Effector memory CD4-positive, alpha-beta T cell (primary cell): ENCODE data around the gene LHB.
A peak's percentile ranks its signal among the peaks of the same experiment; 100 is the strongest.
"Not testable (repeated sequence)": the region's sequence is repeated elsewhere in the genome, so short reads cannot be mapped to it uniquely, and the experiment has no call there.

Experiments used
- DNase-seq, 3 donors: peaks; one replicate each; pipeline ENCODE4 v3.0.0-alpha.2; 2020
- H3K27ac ChIP-seq: 2 replicates; pipeline ENCODE4 v1.7.0; 2013; ENCODE audit warnings: mild to moderate bottlenecking, low read length, moderate library complexity; ENCODE audit not compliant: insufficient read depth, poor library complexity, severe bottlenecking
- H3K27me3 ChIP-seq: replicated peaks from 2 replicates; pipeline ENCODE4 v1.7.0; 2013; ENCODE audit warnings: mild to moderate bottlenecking, low read length; ENCODE audit not compliant: insufficient read depth, control insufficient read depth, poor library complexity, severe bottlenecking
- H3K36me3 ChIP-seq: 2 replicates; pipeline ENCODE4 v1.7.0; 2013; ENCODE audit warnings: mild to moderate bottlenecking, low read length, moderate library complexity; ENCODE audit not compliant: control insufficient read depth, insufficient read depth
- H3K4me1 ChIP-seq: 2 replicates; pipeline ENCODE4 v1.7.0; 2013; ENCODE audit warnings: low read length, mild to moderate bottlenecking; ENCODE audit not compliant: control insufficient read depth, insufficient read depth, poor library complexity, severe bottlenecking
- H3K4me3 ChIP-seq: 2 replicates; pipeline ENCODE4 v1.7.0; 2013; ENCODE audit warnings: low read length, low read depth, mild to moderate bottlenecking; ENCODE audit not compliant: insufficient read depth, poor library complexity, severe bottlenecking
- H3K9me3 ChIP-seq: 2 replicates; pipeline ENCODE4 v1.7.0; 2013; ENCODE audit warnings: mild to moderate bottlenecking, low read length, moderate library complexity; ENCODE audit not compliant: control insufficient read depth

Gene LHB

GRCh38 chr19:49038557-49039276 is 21.8 kb upstream of the LHB start:
- H3K27ac ChIP-seq, H3K4me1 ChIP-seq, H3K27me3 ChIP-seq, DNase-seq, H3K9me3 ChIP-seq, H3K4me3 ChIP-seq, H3K36me3 ChIP-seq: not testable (repeated sequence)

GRCh38 chr19:49038111-49038510 is 21.2 kb upstream of the LHB start:
- not testable (repeated sequence) for H3K27ac ChIP-seq, H3K4me3 ChIP-seq, H3K36me3 ChIP-seq, DNase-seq, H3K27me3 ChIP-seq, H3K4me1 ChIP-seq, H3K9me3 ChIP-seq

- not testable (repeated sequence) for H3K36me3 ChIP-seq
These were observed 19.9 kb upstream of the LHB start, which contains the start of gene CGB1 for GRCh38 chr19:49036815-49037214. CGB1 (minus strand) TSS chr19:49036895; CDS start chr19:49036711, 184 bp downstream.

GRCh38 chr19:49031642-49032301 is 14.9 kb upstream of the LHB start, which contains the start of gene CGB2:
CGB2 (plus strand) TSS chr19:49031890; CDS start chr19:49032096, 206 bp downstream.
- not testable (repeated sequence) for H3K9me3 ChIP-seq, H3K4me1 ChIP-seq, H3K4me3 ChIP-seq, H3K36me3 ChIP-seq, H3K27me3 ChIP-seq, H3K27ac ChIP-seq
- peak in 2 of 3 donors; percentile 27 to 49 for DNase-seq

More at GRCh38 chr19:49036815-49037214, 19.9 kb upstream of the LHB start, which contains the start of gene CGB1:
- not testable (repeated sequence) for H3K9me3 ChIP-seq, H3K4me1 ChIP-seq, H3K27ac ChIP-seq, H3K4me3 ChIP-seq, H3K27me3 ChIP-seq
- DNase-seq = peak in 1 of 3 donors; percentile 27

- H3K9me3 ChIP-seq, H3K27ac ChIP-seq, H3K36me3 ChIP-seq, H3K4me3 ChIP-seq, H3K4me1 ChIP-seq, H3K27me3 ChIP-seq, DNase-seq: not testable (repeated sequence)
These were observed 13.4 kb upstream of the LHB start for GRCh38 chr19:49030323-49030722.

GRCh38 chr19:49029749-49030148 is 12.9 kb upstream of the LHB start:
- H3K27me3 ChIP-seq, H3K9me3 ChIP-seq, H3K4me1 ChIP-seq, H3K4me3 ChIP-seq, H3K27ac ChIP-seq, DNase-seq, H3K36me3 ChIP-seq: not testable (repeated sequence)

- not testable (repeated sequence) for H3K27ac ChIP-seq, H3K27me3 ChIP-seq, H3K36me3 ChIP-seq, H3K4me3 ChIP-seq, DNase-seq, H3K9me3 ChIP-seq, H3K4me1 ChIP-seq
These were observed 11.8 kb upstream of the LHB start for GRCh38 chr19:49028686-49029085.

- not testable (repeated sequence) for H3K36me3 ChIP-seq, H3K4me3 ChIP-seq, H3K27ac ChIP-seq, H3K27me3 ChIP-seq, H3K4me1 ChIP-seq, H3K9me3 ChIP-seq, DNase-seq
These were observed 8.7 kb upstream of the LHB start for GRCh38 chr19:49025599-49025998.

- H3K4me1 ChIP-seq, H3K9me3 ChIP-seq, H3K27ac ChIP-seq, H3K4me3 ChIP-seq, H3K27me3 ChIP-seq, H3K36me3 ChIP-seq, DNase-seq: not testable (repeated sequence)
These were observed 8.2 kb upstream of the LHB start for GRCh38 chr19:49025088-49025487.

- H3K4me3 ChIP-seq, H3K9me3 ChIP-seq, H3K27me3 ChIP-seq, H3K27ac ChIP-seq, H3K36me3 ChIP-seq, H3K4me1 ChIP-seq, DNase-seq: not testable (repeated sequence)
These were observed 7.3 kb upstream of the LHB start, which contains the start of gene CGB3 for GRCh38 chr19:49024233-49024632. CGB3 (minus strand) TSS chr19:49024333; CDS start chr19:49023971, 362 bp downstream.
